H1 (cell line): ENCODE results near the gene FAM50A. TPM values are rescaled to one million over a fixed set of nuclear protein-coding genes. Genes with fewer than 3 reads are reported as not detected.
A peak's percentile ranks its signal among the peaks of the same experiment; 100 is the strongest.

Experiments
- CTCF ChIA-PET: fragments of 300-600 bp; sonication (Branson Sonifier 250); formaldehyde crosslinking; loops from one replicate; lab custom pipeline; 2021; ENCODE audit not compliant: partially characterized antibody; lab: Charles Lee
- POLR2A ChIA-PET: fragments of 300-600 bp; sonication (Branson Sonifier 250); formaldehyde crosslinking; loops from one replicate; lab custom pipeline; 2021; ENCODE audit warnings: inconsistent platforms; ENCODE audit not compliant: partially characterized antibody; lab: Charles Lee
- DNase-seq, 2 experiments: peaks; one replicate each; pipeline versions ENCODE4 v3.0.0 to v3.0.0-alpha.2; 2010 to 2022; ENCODE audit warnings: low spot score in 2 of 2, low read depth in 1 of 2, mixed read lengths in 1 of 2
- FAIRE-seq: peaks from 2 replicates; lab custom pipeline; 2011; peaks lifted over from hg19 to GRCh38; lab: Jason Lieb, UNC
- H2AFZ ChIP-seq: 2 replicates; pipeline ENCODE4 v1.8.1; 2012; ENCODE audit warnings: low read length, inconsistent platforms
- H2AK5ac ChIP-seq: 2 replicates; pipeline ENCODE4 v1.6.1; 2013; ENCODE audit warnings: low read depth, low read length
- H2BK120ac ChIP-seq: replicated peaks from 2 replicates; pipeline ENCODE3; 2013; ENCODE audit warnings: low read depth, low read length, inconsistent platforms
- H2BK12ac ChIP-seq: 2 replicates; pipeline ENCODE4 v1.6.1; 2013; ENCODE audit warnings: low read depth, low read length
- H2BK15ac ChIP-seq: 2 replicates; pipeline ENCODE4 v1.6.1; 2013; ENCODE audit warnings: low read length
- H2BK20ac ChIP-seq: 2 replicates; pipeline ENCODE4 v1.6.1; 2013; ENCODE audit warnings: low read length
- H2BK5ac ChIP-seq: 2 replicates; pipeline ENCODE4 v1.6.1; 2013; ENCODE audit warnings: low read depth, low read length
- H3K14ac ChIP-seq: 2 replicates; pipeline ENCODE4 v1.6.1; 2013; ENCODE audit warnings: inconsistent platforms; ENCODE audit not compliant: insufficient read length
- H3K18ac ChIP-seq: 2 replicates; pipeline ENCODE4 v1.6.1; 2013; ENCODE audit warnings: low read length; ENCODE audit errors: extremely low read depth
- H3K23ac ChIP-seq: 2 replicates; pipeline ENCODE4 v1.6.1; 2013; ENCODE audit warnings: inconsistent platforms; ENCODE audit not compliant: insufficient read length
- H3K23me2 ChIP-seq: 2 replicates; pipeline ENCODE4 v1.6.1; 2013; ENCODE audit warnings: low read depth, low read length
- H3K27ac ChIP-seq: 2 replicates; pipeline ENCODE4 v1.6.1; 2011; ENCODE audit warnings: low read depth, low read length, inconsistent platforms
- H3K27me3 ChIP-seq, 4 experiments: replicated peaks in 1 of 4; 1 replicate in 1 of 4; 2 replicates in 3 of 4; pipeline versions ENCODE4 v1.6.1 to v1.8.1; 2011 to 2013; ENCODE audit warnings: low read length in 3 of 4, mild to moderate bottlenecking in 3 of 4, inconsistent platforms in 2 of 4, mixed read lengths in 2 of 4, moderate library complexity in 1 of 4; ENCODE audit not compliant: control insufficient read depth in 3 of 4, insufficient read depth in 3 of 4; ENCODE audit errors: extremely low read depth in 1 of 4
- H3K36me3 ChIP-seq, 4 experiments: 2 replicates each; pipeline versions ENCODE4 v1.6.1 to v1.8.1; 2011 to 2013; ENCODE audit warnings: mild to moderate bottlenecking in 4 of 4, low read length in 3 of 4, moderate library complexity in 2 of 4, control low read depth in 1 of 4, inconsistent platforms in 1 of 4; ENCODE audit not compliant: insufficient read depth in 4 of 4, control insufficient read depth in 2 of 4
- H3K4ac ChIP-seq: replicated peaks from 2 replicates; pipeline ENCODE3; 2013; ENCODE audit warnings: low read length, low read depth, mixed read lengths, inconsistent platforms; ENCODE audit not compliant: insufficient read length
- H3K4me1 ChIP-seq, 4 experiments: replicated peaks in 1 of 4; 1 replicate in 1 of 4; 2 replicates in 3 of 4; pipeline versions ENCODE4 v1.6.1 to v1.8.1; 2011 to 2013; ENCODE audit warnings: low read length in 3 of 4, inconsistent platforms in 2 of 4, mixed read lengths in 1 of 4; ENCODE audit not compliant: insufficient read depth in 4 of 4, control insufficient read depth in 3 of 4
- H3K4me2 ChIP-seq, 2 experiments: 2 replicates each; pipeline versions ENCODE4 v1.6.1 to v1.8.1; 2011 to 2013; ENCODE audit warnings: low read depth in 2 of 2, low read length in 2 of 2, control low read depth in 1 of 2, inconsistent platforms in 1 of 2, mild to moderate bottlenecking in 1 of 2; ENCODE audit not compliant: insufficient read depth in 1 of 2
- H3K4me3 ChIP-seq, 4 experiments: fragments of 200-600, 300-600 bp in 1 of 4; sonication (generic), shearing (Covaris generic), sonication (Bioruptor Twin) in 1 of 4; 2 replicates each; pipeline versions ENCODE4 v1.5.1 to v1.8.1; 2011 to 2016; ENCODE audit warnings: low read length in 4 of 4, low read depth in 3 of 4, control low read depth in 2 of 4, inconsistent platforms in 2 of 4, mild to moderate bottlenecking in 2 of 4, mixed read lengths in 1 of 4, moderate library complexity in 1 of 4; ENCODE audit not compliant: insufficient read depth in 2 of 4; ENCODE audit errors: extremely low read depth in 1 of 4
- H3K56ac ChIP-seq: replicated peaks from 2 replicates; pipeline ENCODE3; 2013; ENCODE audit warnings: low read depth, mild to moderate bottlenecking, mixed read lengths, low read length, inconsistent platforms; ENCODE audit not compliant: insufficient read length
- H3K79me1 ChIP-seq: 2 replicates; pipeline ENCODE4 v1.6.1; 2013; ENCODE audit warnings: low read depth, low read length, control low read depth
- H3K79me2 ChIP-seq, 2 experiments: 2 replicates each; pipeline versions ENCODE4 v1.6.1 to v1.8.1; 2012 to 2013; ENCODE audit warnings: low read length in 2 of 2, mild to moderate bottlenecking in 2 of 2, inconsistent platforms in 1 of 2; ENCODE audit not compliant: insufficient read depth in 2 of 2, control insufficient read depth in 1 of 2
- H3K9ac ChIP-seq, 4 experiments: replicated peaks in 1 of 4; 1 replicate in 1 of 4; 2 replicates in 3 of 4; pipeline versions ENCODE4 v1.6.1 to v1.8.1; 2011 to 2013; ENCODE audit warnings: low read depth in 3 of 4, low read length in 3 of 4, control low read depth in 2 of 4, mild to moderate bottlenecking in 2 of 4, moderate library complexity in 2 of 4, inconsistent platforms in 1 of 4; ENCODE audit errors: extremely low read depth in 1 of 4
- H3K9me3 ChIP-seq, 2 experiments: 2 replicates each; pipeline versions ENCODE4 v1.6.1 to v1.8.1; 2012 to 2013; ENCODE audit warnings: mild to moderate bottlenecking in 2 of 2, moderate library complexity in 2 of 2, control low read depth in 1 of 2, inconsistent platforms in 1 of 2, low read depth in 1 of 2, low read length in 1 of 2, mixed read lengths in 1 of 2; ENCODE audit not compliant: insufficient read depth in 2 of 2
- H4K20me1 ChIP-seq, 2 experiments: replicated peaks in 1 of 2; 2 replicates each; pipeline versions ENCODE3 to v1.8.1; 2011 to 2013; ENCODE audit warnings: inconsistent platforms in 2 of 2, low read length in 2 of 2, mild to moderate bottlenecking in 1 of 2; ENCODE audit not compliant: insufficient read depth in 2 of 2, control insufficient read depth in 1 of 2
- H4K5ac ChIP-seq: 2 replicates; pipeline ENCODE4 v1.6.1; 2013; ENCODE audit warnings: low read length, low read depth, mixed read lengths, inconsistent platforms; ENCODE audit not compliant: insufficient read length
- H4K8ac ChIP-seq: 2 replicates; pipeline ENCODE4 v1.8.0; 2013; ENCODE audit warnings: mild to moderate bottlenecking, moderate library complexity, low read length, inconsistent platforms; ENCODE audit not compliant: insufficient read depth; ENCODE audit errors: extremely low read depth
- H4K91ac ChIP-seq: replicated peaks from 2 replicates; pipeline ENCODE3; 2013; ENCODE audit warnings: low read length, mixed read lengths, inconsistent platforms; ENCODE audit not compliant: insufficient read length
- CBX5 ChIP-seq: fragments of 300-800, 300-1000 bp; sonication (generic); IDR thresholded peaks from 2 replicates; pipeline ENCODE4 v1.7.1; 2016; ENCODE audit warnings: antibody characterized with exemption, low read length, low read depth
- CTBP2 ChIP-seq: IDR thresholded peaks from 2 replicates; pipeline ENCODE4 v1.7.0; 2011; ENCODE audit warnings: borderline replicate concordance, mild to moderate bottlenecking, moderate library complexity, mixed read lengths, low read length; ENCODE audit not compliant: insufficient read depth, insufficient read length
- EP300 ChIP-seq, 2 experiments: IDR thresholded peaks; 1 replicate in 1 of 2; 2 replicates in 1 of 2; pipeline ENCODE4 v1.6.1; 2011 to 2012; ENCODE audit warnings: low read depth in 2 of 2, low read length in 2 of 2, mild to moderate bottlenecking in 2 of 2, borderline replicate concordance in 1 of 2, inconsistent platforms in 1 of 2, moderate library complexity in 1 of 2
- EZH2 ChIP-seq: fragments of 200-600 bp; sonication (generic); IDR thresholded peaks from 2 replicates; pipeline ENCODE4 v1.7.1; 2012; ENCODE audit warnings: low read depth, mild to moderate bottlenecking, moderate library complexity, low read length, inconsistent platforms; ENCODE audit not compliant: severe bottlenecking
- KDM5A ChIP-seq: fragments of 200-600 bp; IDR thresholded peaks from 2 replicates; pipeline ENCODE4 v1.7.1; 2012; ENCODE audit warnings: mild to moderate bottlenecking, low read length, inconsistent platforms, mixed read lengths
- SAP30 ChIP-seq: fragments of 300-600 bp; sonication (generic); IDR thresholded peaks from 2 replicates; pipeline ENCODE4 v1.7.1; 2012; ENCODE audit warnings: low read length, moderate library complexity, mild to moderate bottlenecking, inconsistent platforms; ENCODE audit not compliant: insufficient read depth, insufficient replicate concordance
- SP1 ChIP-seq: IDR thresholded peaks from 2 replicates; pipeline ENCODE4 v1.6.1; 2011; ENCODE audit warnings: low read depth, low read length
- SP2 ChIP-seq: IDR thresholded peaks from 2 replicates; pipeline ENCODE4 v1.6.1; 2012; ENCODE audit warnings: mild to moderate bottlenecking, low read length, inconsistent platforms
- USF2 ChIP-seq: IDR thresholded peaks from 2 replicates; pipeline ENCODE4 v1.6.1; 2011; ENCODE audit warnings: low read length, improper control_type of control experiment
- WGBS, 2 experiments: shearing (Covaris generic) in 1 of 2; methylation state at CpG; one replicate each; pipeline versions ENCODE4 v1.1.6 to v1.1.7; 2013 to 2015; ENCODE audit warnings: low lambda C conversion rate in 2 of 2, mixed read lengths in 2 of 2, inconsistent platforms in 1 of 2, low coverage in 1 of 2, missing lambda C conversion rate in 1 of 2; ENCODE audit not compliant: insufficient replicate concordance in 2 of 2, insufficient coverage in 1 of 2, insufficient read length in 1 of 2; ENCODE audit errors: extremely low coverage in 1 of 2, missing lambda C conversion rate in 1 of 2; 5-methylcytosine and 5-hydroxymethylcytosine counted together
- polyA plus RNA-seq, 7 experiments: library from polyadenylated mRNA; depleted of rRNA in 3 of 7; stranded (reverse) in 5 of 7; unstranded in 2 of 7; fragments of >200 nt in 5 of 7; fragments of 200-250 nt in 2 of 7; gene quantifications; 1 replicate in 5 of 7; 2 replicates in 1 of 7; 4 replicates in 1 of 7; pipeline versions ENCODE4 v1.2.1 to v1.2.3, GENCODE V29; 2011 to 2013; ENCODE audit warnings: missing spikeins in 2 of 7, mixed read lengths in 2 of 7
- total RNA-seq: library from RNA; stranded (reverse); fragmentation: NEBNext Ultra II Directional; extraction: Animal tissue kit (Norgen Biotek cat#: 25700); gene quantifications from 2 replicates; pipeline ENCODE4 v1.2.1, GENCODE V29; 2021

Gene FAM50A
- total and polyA plus RNA-seq, 2 of the 8 experiments (the other 6 are each of a cell fraction or from before 2014, with no cell fraction given), result 30.7 to 48.7 TPM

- H3K4me3 ChIP-seq, result peak within 1 kb of the TSS; percentile 45 to 66 (median 55)
- 13% methylated on average over 14 of the region's 85 CpGs; no CpG with 5 or more reads in 1 of the 2 experiments for WGBS, 2 experiments
- H3K9me3 ChIP-seq, result no peaks in the 10 kb centered on the region
- no peaks in the 10 kb centered on the region for H3K79me1 ChIP-seq
- H2AFZ ChIP-seq, result peak within 1 kb of the TSS; percentile 89; the same call in 1 of the 2 replicates
- no peak within 1 kb of the TSS for H2AK5ac ChIP-seq
- H4K5ac ChIP-seq, result peak within 1 kb of the TSS; percentile 89
- no peak within 1 kb of the TSS; the same call in 1 of the 2 replicates for H2BK5ac ChIP-seq
- CTCF ChIA-PET, result interaction anchor here (0.6 kb wide), 2 partner anchors 53 to 68 kb away, joined by 3 read pairs; no protein-coding TSS in a partner anchor
- no peak within 1 kb of the TSS for H2BK120ac ChIP-seq
- FAIRE-seq (peak; percentile 7), DNase-seq (peak; percentile 57 to 97)
- peaks cover 0 to 6% (median 0%) of the 10 kb centered on the region in 4 experiments; a peak in 1 of 7 replicates for H3K4me1 ChIP-seq
- no peak within 1 kb of the TSS for H3K14ac ChIP-seq
- H3K27me3 ChIP-seq, result no peaks in the 10 kb centered on the region
- H4K20me1 ChIP-seq, result no peaks in the 10 kb centered on the region
- no peak within 1 kb of the TSS for H3K23ac ChIP-seq
- H3K27ac ChIP-seq, result peak within 1 kb of the TSS; percentile 77; the same call in 1 of the 2 replicates
- no peak within 1 kb of the TSS for H2BK20ac ChIP-seq
- no peak within 1 kb of the TSS for H3K56ac ChIP-seq
- H4K8ac ChIP-seq, result peak within 1 kb of the TSS; percentile 82; the same call in 1 of the 2 replicates
- POLR2A ChIA-PET, result interaction anchor here (0.7 to 1.9 kb wide), 9 partner anchors 11 to 81 kb away, joined by 3 to 6 read pairs (median 4); partner anchors contain the start of genes FAM50A and SLC10A3
- no peaks in the 10 kb centered on the region; a peak in 1 of 8 replicates for H3K36me3 ChIP-seq
- peak within 1 kb of the TSS in 2 of 4 experiments; percentile 34 to 48; a peak in 3 of 7 replicates for H3K9ac ChIP-seq
- H3K23me2 ChIP-seq, result 0 out of 2 replicates have a peak, but pooled peaks cover 3% of the 10 kb centered on the region
- no peaks in the 10 kb centered on the region for H3K79me2 ChIP-seq
- H3K4ac ChIP-seq, result no peak within 1 kb of the TSS
- no peak within 1 kb of the TSS for H2BK15ac ChIP-seq
- peak within 1 kb of the TSS; percentile 66 to 71 for H3K4me2 ChIP-seq
- no peak within 1 kb of the TSS for H2BK12ac ChIP-seq
- H4K91ac ChIP-seq, result no peak within 1 kb of the TSS
- H3K18ac ChIP-seq, result peak within 1 kb of the TSS; percentile 71
- TF ChIP-seq KDM5A (no peak), EP300 (IDR thresholded peaks at IDR 0.05; ENCODE audit: borderline replicate concordance in 1 of 2, low read depth in 2 of 2, low read length in 2 of 2) (no peak), EZH2 (no peak), CBX5 (no peak), SAP30 (no peak), CTBP2 (no peak), USF2 (no peak), SP2 (no peak), SP1 (peak; percentile 64)
Observed at GRCh38 chrX:154478728-154479622, 35.0 kb downstream of the FAM50A start, which contains the start of gene LAGE3. Gene LAGE3, minus strand, starts transcription at chrX:154479281. Its CDS starts 366 bp downstream, at chrX:154478915.
